HG02571 (cell line): ENCODE data around the gene PXT1.

ENCODE experiments used
- ATAC-seq: cut with Tn5 transposase; IDR thresholded peaks from one replicate; pipeline ENCODE4 v1.9.1; 2021; ENCODE audit warnings: mild to moderate bottlenecking, moderate library complexity; ENCODE audit not compliant: unreplicated experiment

Gene PXT1

DNA sequence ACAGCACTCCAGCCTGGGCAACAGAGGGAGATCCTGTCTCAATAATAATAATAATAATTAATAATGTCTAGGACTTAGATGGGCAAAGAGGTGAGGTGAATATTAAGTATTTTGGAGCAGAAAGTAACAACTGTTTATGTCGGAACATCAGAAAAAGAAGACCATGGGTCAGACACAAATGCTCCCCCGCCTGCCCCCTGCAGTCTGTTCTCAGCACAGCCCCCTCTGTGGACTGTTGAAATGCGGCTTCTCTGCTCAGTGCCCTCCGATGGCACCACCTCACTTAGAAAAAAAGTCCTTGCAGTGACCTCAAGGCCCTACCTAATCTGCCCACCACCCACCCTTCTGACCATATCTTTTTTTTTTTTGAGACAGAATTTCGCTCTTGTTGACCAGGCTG lies 50.0 kb downstream of the PXT1 start:
- no peak for ATAC-seq

DNA sequence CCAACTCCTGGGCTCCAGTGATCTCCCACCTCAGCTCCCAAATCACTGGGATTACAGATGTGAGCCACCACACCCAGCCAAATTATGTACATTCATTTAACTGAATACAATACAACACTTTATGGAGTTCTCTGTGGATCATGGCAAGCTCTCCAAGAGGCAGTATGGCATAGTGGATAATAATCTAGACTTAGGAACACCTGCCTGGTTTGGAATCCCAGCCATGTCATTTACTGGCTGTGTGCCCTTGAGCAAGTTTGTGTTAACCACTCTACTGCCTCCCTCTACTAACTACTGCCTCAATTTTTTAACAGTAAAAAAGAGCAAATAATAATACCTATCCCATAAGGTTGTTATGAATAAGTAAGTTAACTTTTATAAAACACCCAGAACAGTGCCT lies 53.3 kb downstream of the PXT1 start:
- ATAC-seq: no peak

DNA sequence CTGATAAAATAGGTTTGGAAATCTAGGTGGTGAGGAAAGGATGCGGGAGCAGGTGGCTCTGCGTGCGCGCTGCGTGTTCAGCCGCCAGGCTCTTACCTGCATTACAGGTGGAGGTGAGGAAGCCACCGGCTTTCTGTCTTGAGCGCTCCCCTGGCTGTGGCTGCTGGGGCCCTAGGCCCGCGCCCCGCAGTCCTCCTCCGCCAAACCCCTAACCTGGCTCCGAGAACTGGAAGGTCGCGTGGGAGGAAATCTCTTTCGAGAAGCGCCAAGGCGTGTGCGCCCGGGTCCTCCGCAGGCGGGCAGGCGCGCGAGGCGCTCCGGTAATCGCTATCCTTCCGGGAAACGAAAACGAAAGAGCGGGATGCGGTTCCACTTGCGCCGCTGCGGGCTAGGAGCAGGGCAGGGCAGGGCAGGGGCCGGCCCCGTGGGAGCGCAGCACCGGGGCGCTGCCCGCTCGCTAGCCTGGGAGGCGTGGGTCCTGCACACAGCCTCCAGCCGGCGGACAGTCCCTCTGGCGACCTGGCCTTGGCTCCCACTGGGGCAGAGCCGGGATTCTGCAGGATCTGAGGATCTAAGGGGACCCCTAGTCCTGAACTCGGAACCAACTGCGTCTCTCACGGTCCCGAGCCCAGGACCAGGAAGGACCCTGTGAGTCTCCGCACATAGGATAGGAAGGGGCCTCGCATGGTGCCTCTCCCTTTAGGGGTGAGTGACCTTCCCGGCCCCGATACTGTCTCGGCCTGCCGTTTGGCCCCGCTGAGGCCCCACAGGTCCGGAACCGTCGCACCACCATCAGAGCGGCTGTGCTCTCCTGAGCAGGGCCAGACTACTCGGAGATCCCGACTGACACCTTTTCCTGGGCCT lies 55.0 kb downstream of the PXT1 start, which contains the start of gene ETV7:
ETV7 (minus strand) TSS at position 230 of the 864 bp plus-strand sequence; CDS start at position 102, 128 bp downstream.
- ATAC-seq: no peak

DNA sequence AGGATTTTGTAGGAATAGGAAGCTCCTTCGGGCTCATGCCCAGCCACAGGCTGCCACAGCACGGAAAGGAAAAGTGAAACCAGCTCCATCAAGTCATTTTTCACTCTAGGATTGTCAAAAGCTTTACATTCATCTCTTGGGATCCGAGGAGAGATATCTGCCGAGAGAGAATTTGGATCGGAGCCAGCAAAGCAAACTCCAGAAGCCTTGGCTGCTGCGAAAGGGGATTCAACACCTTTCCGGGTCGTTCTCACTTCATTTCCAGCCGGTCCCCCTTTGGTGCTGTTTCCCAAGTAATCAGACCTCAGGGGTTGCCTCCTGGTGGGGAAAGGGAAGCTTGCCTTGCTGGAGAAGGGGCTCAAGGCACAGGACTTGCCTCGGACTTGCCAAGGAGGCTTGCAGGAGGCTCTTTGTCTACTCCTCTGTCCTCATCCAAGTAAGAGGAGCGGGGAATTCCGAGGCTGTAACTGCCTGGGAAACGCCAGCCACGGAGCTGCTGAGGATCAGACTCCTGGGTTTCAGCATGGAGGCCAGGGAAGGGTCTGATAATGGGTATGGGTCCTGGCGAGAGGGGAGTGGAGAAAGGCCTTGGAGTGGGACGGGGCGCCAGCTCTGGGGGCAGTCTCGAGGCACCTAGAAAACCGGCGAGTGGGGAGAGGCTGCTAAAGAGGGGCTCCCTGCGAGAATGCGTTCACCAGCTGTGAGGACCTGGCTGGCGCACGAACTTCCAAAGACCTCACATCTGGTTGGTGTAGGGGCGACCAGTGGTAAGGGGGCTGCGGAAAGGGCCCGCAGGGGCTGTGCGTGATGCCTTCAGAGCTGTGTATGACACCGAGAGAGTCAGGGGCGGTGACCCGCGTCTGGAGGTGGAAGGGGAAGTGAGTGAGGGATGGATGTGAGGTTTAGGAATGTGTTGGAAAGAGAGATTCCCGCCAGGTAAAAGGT lies 55.9 kb downstream of the PXT1 start:
- no peak for ATAC-seq

DNA sequence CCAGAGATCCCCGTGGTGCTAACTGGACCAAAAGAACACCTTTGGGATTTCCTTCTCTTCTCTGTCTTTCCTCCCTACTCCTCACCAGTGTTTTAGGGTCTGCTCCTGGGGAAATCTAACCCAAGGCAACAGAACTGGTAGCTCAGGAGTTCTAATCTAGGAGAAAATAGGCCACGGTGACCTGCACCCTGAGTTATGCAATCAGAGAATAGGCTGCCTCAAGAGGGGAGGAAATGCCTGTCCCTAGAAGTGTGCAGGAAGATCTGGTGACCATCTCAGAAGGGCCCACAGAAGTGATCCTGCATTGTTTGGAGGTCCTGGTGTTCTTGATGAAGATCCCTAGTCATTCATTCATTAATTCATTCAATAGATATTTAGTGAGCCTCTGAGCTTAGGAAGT lies 58.6 kb downstream of the PXT1 start:
- no peak for ATAC-seq

DNA sequence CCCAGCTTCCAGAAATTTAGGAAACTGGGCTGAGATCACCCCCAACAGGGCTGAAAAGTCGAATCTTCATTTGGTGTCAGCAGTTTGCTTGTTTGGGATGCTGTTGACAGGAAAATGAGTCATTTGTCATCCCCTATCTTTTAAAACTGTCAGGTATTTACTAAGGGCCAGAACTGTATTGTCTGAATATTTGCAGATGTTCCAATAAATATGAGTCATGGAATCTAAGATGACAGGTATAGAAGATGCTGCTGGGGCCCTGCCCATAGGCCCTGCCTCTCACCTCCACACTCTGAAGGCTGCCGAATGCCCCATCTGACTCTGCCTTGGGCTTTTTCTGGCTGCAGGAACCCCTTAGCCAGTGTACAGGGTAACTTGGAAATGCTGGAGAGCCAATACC lies 59.0 kb downstream of the PXT1 start:
- no peak for ATAC-seq

DNA sequence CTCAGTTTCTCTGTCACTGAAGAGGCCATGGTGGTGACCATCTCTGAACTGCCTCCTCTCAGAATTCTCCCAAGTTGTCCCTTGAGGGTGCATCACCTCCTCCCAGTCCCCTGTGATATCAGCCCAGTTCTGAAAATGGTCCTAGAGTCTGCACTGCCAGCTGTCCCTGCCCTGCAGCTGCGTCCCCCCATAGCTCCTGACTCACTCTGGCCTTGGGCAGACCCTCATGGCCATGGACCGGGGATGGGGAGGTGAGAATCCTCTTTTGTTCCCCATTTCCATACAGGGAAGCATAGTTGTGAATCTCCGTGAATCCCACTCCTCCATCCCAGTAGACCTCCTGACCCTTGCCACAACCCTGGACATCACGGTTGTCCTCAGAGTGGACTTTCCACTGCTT lies 59.7 kb downstream of the PXT1 start:
- ATAC-seq: no peak

DNA sequence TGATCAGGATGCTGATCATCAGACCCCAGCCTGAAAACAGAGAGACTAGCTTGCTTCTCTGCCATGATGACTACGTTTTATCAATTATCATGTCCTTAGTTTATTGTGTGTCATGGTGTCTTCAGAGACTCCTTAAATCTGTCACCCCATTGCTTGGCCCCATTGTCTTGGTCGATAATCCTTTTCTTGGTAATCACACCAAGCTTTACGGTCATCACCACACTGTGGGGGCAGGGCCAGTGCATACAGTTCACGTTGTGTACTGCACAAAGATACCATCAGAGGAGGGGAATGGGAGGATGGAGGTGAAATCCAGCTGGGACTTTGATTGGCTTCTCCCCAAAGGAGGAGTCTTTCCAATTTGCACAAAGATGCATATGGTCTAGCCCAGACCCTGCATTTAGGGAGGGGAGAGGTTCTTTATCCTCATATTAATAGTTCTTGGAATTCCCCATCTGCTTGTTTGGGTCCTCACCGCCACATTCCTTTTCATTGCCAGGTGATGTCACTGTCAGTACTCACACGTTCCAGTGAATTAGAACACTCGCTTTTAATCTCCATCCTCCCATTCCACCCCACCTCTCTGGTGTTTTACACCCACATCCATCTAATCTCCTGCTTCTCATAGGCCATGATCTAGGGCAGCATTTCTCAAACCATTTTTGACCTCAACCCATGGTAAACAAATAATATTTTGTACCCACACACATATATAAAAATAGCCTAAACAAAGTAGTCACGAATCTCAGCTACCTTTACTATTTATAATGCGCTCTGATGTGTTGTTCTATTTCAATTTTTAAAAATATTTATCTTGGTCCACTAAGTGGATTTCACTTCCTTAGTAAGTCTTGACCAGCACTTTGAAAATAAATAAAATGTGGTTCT lies 60.9 kb downstream of the PXT1 start:
- no peak for ATAC-seq

DNA sequence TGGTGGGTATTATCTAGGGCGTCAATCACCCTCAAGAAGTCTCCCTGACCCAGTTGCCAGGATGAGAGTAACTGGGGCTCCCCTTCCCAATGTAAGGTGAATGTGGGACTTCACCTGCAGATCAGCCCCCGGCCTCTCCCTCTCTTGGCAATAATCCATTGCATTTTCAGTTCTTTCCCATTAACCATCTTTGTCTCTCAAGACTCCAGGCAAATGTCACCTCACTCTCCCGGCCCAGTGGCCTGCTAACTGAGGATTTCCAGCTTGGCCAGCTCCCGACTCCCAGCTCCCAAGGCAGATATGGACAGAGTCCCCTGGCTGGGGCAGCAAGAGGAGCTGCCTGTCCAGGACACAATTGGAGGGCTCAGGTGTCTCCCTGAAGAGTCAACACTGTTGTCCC lies 62.5 kb downstream of the PXT1 start:
- no peak for ATAC-seq

DNA sequence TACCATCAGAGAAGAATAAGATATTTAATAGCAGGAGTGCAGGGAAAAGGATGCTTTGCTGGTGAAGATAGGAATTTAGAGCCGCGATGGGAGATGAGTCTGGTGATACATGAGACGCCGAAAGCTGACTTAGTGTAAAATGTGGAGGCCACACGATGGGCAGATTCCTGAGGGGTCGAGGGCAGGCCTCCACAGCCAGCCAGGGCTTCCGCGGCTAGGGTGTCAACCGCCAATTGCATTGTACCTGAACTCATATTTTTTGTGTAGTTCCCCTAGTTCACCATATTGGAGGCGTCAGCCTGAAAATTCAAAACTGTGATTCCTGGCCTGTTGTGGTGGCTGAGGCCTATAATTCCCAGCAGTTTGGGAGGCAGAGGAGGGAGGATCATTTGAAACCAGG lies 63.7 kb downstream of the PXT1 start:
- no peak for ATAC-seq

DNA sequence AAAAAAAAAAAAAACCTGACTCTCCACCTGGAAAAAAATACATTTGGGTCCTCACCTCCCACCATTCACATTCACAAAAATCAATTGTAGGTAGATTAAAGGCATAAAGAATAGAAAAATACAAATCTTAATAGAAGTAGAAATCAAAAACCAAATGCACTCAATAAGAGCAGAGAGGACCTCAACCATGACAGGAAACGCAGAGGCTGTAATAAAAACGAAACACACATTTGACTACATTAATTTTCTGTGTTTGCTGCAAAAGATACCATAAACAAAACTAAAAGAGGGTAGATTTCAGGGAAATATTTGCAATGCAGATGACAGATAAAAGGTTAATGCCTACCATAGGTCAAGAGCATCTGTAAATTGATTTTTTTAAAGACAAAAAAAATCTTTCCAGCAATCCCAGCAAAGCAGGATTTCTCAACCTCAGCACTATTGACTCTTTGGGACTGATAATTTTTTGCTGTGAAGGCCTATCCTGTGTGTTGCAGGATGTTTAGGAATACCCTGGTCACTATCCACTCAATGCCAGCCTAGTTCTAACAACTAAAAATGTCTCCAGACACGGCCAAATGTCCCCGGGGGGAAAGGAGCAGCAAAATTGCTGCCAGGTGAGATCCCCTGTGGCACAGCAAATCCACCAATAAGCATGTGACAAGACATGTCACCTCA lies 64.3 kb downstream of the PXT1 start:
- ATAC-seq: no peak

DNA sequence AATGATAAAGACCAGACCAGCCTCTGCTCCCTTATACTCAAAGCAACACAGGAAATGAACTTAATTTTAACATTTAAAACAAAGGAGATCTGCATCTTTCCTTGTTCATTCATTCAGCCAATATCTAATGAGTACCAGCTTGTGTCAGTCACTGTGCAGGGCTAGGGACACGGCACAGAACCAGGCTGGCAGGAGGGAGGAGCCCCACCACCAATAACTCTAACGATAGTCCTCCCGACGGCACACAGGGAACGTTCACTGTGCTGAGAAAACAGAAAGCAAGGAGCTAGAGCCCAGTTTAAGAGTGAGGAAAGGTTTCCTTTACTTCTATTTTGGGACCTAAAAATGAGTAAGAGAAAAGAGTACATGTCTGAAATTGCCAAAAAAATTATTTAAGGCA lies 65.1 kb downstream of the PXT1 start:
- ATAC-seq: no peak

DNA sequence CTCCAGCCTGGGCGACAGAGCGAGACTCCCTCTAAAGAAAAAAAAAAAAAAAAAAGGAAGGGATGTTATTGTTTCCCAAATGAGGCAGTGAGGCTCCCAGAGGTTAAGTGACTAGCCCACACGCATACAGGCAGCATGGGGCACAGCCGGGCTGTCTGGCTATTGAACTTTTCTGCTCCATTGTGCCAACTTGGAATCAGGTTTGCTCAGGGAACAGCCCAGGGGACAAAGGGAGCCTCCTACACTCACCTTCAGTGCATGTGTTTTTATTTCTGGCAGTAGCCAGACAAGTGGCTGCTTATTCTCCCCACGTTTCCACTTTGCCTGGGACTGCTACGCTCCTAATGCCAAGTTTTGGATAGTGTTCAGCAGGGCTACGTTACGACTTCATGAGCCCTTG lies 65.9 kb downstream of the PXT1 start:
- no peak for ATAC-seq

DNA sequence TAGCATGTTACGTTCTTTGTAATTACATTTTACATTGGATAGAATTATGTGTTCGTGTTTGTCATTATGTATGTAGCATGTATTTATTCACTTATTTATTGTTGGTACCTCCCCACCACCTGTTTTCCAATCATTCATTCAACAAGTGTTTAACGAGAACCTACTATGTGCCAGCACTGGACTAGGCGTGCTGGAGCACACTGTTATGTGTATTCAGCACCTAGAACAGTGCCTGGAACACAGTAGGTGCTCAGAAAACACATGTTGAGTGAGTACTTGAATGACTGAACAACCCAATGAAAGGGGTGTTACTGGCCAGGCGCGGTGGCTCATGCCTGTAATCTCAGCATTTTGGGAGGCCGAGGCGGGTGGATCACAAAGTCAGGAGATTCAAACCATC lies 66.5 kb downstream of the PXT1 start:
- no peak for ATAC-seq

DNA sequence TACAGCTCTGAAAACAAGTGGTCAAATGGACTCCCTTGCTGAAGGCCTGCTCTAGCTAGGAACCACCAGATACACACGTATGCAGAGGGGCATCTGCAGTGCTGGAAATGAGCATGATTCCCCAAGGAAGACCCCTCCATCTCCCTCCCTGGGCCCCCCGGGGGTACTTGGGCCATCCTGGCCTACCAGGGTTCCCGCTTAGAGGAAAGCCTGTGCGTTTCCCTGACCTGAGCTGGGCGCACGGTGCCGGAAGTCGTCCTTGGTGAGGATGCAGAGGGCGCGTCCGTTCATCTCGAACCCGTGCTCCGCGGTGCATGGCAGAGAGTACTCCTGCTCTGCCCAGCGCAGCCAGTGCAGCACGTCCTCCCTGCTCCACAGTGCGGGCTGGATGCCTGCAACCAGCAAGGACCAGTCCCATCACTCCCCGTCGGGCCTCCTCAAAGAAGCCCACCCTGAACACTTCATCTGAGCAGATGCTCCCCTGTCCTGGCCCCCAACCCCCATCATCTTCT lies 67.0 kb downstream of the PXT1 start:
- ATAC-seq: no peak

DNA sequence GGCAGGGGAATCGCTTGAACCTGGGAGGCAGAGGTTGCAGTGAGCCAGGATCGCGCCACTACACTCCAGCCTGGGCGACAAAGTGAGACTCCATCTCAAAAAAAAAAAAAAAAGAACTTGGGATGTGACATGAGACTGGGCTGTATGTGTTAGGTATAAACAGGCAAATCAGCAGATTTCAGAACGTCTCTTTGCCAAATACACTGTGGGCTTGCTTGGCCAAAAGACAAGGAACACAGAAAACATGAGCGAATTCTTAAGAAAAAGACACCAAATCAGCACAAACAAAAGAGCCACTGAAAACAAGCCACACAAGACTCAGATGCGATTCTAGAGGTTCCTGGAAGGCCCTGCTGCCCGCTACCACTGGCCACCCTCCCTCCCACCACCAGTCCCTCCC lies 67.7 kb downstream of the PXT1 start:
- ATAC-seq: no peak

DNA sequence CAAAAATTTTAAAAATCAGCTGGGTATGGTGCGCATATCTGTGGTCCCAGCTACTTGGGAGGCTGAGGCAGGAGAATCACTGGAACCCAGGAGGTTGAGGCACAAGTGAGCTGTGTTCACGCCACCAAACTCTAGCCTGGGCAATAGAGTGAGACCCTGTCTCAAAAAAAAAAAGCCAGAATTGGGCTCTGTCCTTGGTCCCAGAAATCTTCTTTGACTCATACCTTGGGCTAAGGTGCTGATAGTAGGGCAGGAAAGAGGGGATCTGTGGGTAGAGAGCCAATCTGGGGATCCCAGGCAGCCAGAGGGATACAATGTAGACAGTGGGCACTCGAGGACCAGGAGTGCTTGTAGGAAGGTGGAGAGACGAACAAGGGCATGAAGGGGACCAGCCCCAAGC lies 68.5 kb downstream of the PXT1 start:
- no peak for ATAC-seq

DNA sequence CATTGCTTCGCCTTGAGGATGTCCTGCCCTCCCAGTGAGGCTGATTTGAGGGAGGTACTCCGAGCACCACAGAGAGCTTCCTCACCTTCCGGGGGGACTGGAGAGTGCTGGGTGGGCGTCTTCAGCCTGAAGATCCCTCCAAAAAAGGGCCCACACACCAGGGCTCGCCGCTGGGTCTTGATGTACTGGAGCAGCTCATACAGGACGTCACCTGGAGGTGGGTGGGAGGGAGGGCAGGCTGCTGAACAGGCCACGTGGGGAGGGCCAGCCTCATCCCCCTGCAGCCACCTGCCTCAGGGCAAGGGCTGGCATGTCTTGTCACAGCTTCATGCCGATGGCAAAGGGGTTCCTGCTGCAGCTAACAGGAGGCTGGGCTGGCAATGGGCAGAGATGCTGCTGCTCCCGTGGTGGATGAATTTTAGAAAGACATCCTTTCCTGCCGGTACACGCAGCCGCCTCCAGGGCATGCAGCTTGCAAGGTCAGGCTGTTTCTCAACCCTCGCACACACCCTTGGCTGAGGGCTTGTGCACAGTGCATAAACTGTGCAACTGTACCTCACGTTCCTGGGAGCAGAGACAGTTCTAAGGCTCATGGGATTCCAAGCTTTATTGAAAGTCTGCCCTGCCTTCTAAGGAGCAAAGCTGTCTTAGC lies 69.2 kb downstream of the PXT1 start:
- no peak for ATAC-seq

DNA sequence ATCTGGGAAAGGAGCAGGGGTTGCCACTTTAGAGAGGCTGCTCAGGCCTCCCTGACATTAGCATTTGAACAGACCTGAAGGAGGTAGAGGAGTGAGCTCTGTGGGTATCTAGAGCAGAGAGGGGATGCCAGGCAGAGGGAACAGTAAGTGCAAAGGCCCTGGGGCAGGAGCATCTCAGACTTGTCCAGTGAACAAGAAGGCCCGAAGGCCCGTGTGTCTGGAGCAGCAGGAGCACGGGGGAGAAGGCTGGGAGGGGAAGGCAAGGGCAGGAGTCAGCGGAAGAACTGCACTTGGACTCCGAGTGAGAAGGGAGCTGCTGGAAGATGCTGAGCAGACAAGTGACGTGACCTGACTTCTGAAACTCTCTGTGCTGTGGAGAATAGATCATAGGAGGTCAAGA lies 70.6 kb downstream of the PXT1 start:
- ATAC-seq: no peak

DNA sequence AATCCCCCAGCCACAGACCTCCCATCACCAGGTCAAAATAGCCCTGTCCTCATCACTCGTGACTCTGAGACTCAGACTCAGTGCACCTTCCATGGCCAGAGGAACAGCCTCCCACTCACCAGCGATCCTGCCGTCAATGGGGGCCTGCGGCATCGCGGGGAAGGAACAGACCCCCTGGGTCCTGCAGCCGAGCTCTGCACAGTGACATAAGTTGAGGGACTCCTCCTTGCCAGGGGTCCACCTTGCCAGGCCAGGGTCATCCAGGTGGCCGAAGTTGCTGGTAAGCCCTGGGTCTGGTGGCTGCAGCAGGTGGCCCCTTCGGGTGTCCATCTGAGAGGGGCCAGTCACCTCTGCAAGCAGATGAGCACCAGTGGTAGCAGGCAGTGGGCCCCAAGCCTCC lies 71.4 kb downstream of the PXT1 start:
- no peak for ATAC-seq
